ENCODE results near the gene AKAP17A.

GRCh38 chrX:1582686-1583437, 8.5 kb upstream of the AKAP17A start:
- TF ChIP-seq CTCF (IDR thresholded peaks at IDR 0.05; ENCODE audit: poor library complexity): no peak
- no peak for TF ChIP-seq EZH2phosphoT487 (IDR thresholded peaks at IDR 0.05; ENCODE audit: low read depth, severe bottlenecking, unreplicated experiment)

Data from hepatocyte (in vitro differentiated cells).